NCI-H146 (cell line): Measurements from ENCODE around the gene HLX.
A peak's percentile ranks its signal among the peaks of the same experiment; 100 is the strongest.

Experiments
- DNase-seq: peaks from one replicate; lab custom pipeline; 2025; lab: John Stamatoyannopoulos, UW

HLX gene

DNA sequence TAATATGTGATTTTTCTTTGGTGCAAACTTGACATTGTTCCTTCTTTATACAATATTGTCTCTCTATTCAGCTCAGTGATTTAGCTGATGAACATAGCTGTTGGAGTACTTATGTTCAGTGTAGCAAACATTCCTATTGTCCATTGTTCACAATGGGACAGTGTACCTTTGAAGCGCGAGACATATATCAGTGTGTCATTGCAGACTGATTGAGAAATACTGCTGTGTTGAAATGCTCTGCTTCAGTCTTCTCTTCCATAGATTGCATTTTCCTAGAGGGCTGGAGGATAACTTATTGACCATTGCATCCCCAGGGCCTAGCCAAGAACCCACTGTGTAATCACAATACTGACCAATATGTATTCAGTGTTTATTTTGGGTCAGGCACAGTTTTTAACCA is 46.5 kb downstream of the HLX start:
- DNase-seq, result no peak

DNA sequence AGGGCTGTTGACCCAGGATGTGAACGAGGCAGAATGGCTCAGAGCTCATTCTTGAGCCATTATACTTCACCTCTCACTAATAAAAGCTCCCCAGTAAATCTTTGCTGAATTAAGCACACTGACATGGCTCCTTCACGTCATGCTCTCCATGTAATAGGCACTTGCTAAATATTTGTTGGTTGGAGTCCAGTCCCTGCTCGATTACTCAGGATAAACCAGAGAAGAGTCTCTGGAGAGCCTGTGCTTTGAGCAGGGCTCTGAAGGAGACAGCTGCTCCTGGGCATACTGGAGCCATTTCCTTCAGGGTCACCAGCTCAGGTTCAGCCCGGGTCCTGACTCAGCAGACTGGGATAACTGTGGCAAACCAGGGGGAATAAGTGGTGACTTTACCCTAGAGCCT is 46.9 kb downstream of the HLX start:
- no peak for DNase-seq

DNA sequence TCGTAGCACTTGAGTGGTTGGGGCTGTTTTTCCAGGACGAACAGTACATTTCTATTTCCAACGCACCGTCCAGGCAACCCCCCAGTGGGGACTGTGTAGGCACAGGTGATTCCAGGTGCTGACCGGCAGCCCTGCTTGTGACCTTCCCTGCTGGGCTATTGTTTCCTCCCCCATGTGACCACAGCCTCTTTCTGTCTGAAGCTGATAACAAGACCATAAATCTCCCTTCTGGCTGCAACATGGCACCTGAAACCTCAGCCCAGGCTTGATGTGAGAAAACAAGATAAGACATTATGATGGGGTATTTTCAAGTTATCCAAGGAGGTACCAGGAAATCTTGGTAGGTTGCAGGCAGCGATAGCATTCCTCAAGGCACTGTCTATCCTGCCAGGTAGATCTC is 48.2 kb downstream of the HLX start:
- DNase-seq, result peak; percentile 84

DNA sequence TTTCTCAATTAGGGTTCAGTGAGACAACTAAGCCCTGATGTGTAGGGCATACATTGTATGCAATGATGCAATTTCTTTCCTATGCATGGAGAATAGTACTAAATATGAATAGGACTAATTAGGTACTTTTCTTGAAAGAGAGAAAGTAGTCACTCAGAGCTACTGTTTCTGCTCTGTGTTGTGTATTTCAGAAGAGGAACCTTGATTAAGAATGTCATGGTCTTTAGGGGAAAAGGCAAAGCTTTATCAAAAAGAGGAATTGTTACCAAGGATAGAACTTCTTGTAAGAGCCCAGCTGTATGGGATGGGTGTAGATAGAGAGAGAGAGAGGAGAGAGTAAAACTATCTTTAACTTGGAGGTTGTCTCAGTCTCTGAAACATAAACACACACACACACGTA is 49.1 kb downstream of the HLX start:
- no peak for DNase-seq

GRCh38 chr1:220928725-220929300 is 49.6 kb downstream of the HLX start:
- DNase-seq, result no peak

DNA sequence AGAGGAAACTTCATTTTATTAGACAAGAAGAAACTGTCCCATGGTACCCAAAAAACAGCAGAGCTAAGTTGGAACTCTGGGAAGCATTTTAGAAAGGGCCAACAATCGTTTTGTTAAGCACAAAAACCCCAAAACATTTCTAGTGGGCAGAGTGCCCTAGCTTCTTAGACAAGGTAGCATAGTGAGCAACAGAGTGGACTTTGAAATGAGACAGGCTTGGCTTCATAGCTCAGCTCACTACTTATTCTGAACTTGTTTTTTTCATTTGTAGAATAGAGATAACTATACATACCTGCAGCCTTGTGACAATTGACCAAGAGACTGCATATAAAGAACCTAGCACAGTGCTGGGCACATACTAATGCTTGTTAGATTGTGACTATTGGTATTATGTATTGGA is 50.1 kb downstream of the HLX start:
- DNase-seq, result no peak
